Measurements from ENCODE around the gene JHY.

JHY gene

DNA sequence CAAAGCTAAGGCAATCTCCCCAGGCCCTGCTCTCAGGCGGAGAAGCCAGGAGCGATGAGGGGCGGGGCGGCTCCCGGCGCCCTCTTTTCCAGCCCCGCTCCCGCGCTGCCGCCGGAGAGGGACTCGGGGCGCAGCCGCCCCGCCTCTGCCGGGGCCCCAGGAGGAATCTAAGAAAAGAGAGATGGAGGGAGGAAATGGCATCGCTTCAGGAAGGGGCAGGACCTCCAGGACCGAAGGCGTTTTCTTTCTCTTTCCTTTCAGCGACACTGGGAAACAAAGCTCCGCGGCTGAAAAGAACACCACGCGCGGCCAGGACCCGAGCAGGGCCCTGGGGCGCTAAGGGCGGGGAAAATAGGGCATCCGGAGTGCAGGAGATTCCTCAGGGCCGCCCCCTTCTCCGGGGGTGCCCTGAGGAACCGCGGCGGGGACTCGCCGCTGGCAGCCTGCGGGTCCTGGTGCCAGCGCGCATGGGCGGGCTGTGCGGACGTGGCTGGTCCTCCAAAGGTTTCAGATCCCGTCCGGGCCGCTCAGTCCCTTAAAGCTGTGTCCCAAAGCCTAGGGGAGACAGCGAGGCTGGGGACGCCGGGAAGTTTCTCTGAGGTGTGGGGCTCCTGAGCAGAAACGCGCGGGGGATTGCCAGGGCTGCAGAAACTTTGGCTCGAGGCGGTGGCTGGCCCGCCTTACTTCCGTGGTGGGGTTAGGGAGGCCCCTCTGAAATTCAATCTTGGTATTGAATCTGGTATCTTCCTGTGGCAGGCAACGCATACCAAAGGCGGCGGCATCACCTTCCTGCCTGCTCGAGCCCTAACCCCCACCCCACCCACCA, 101.8 kb downstream of the JHY start:
- peak; percentile 14 for DNase-seq
- in situ Hi-C loops (cut with HindIII; ENCODE audit: low pct_ligation_motif_present, low pct_unique_long_range_greater_than_20kb, low sequenced_read_pairs), result no loop called here

DNA sequence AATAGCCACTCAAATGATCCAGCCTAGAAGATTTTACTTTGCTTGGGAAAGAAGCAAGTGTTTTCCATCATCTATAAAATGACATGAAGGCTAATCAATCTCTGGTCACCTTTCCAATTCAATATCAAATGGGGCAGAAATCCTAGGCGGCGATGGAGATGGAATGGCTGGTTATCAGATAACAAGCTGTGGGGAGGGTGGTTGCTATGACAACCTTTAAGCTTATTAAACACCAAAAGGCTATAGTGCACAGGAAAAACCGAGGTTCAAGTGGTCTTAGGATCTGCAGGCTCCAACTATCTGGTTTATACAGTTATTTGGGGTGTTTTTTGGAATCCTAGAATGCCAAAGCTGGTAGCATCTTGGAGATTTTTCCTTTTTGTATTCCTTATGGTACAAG, 113.0 kb downstream of the JHY start:
- no peak for DNase-seq

DNA sequence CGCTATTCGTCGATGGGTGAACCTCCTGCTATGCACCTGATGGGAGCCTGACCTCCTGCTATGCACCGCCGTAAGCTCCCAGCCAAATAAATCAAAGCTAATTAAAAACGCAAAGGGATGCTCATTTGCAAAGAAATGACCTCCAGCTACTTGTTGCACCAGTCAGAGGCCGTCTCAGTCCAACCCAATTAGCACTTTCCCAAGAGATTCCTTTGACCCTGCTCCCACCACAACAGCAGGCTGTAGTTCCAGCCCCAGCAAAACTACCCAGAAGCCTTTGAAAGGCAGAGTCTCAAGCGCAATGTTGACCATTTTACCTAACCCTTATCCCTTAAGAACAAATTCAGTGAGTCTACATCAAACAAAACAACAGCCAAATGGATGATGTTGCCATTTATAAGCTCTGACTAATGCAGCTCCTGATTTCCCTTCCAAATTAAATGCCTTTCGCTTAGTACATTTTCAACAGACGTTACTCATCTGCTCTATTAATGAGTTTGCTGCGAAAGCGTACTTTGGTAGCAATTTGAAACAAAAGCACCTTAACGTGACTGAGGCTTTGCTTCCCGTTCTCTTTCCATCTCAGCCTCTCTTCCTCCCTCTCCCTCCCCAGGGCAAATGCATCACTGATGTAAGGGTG, 116.3 kb downstream of the JHY start:
- DNase-seq, result no peak
- in situ Hi-C loops (cut with HindIII; ENCODE audit: low pct_ligation_motif_present, low pct_unique_long_range_greater_than_20kb, low sequenced_read_pairs), result no loop called here

More for the DNA sequence above, 113.0 kb downstream of the JHY start:
- in situ Hi-C loops (cut with HindIII; ENCODE audit: low pct_ligation_motif_present, low pct_unique_long_range_greater_than_20kb, low sequenced_read_pairs), result no loop called here

DNA sequence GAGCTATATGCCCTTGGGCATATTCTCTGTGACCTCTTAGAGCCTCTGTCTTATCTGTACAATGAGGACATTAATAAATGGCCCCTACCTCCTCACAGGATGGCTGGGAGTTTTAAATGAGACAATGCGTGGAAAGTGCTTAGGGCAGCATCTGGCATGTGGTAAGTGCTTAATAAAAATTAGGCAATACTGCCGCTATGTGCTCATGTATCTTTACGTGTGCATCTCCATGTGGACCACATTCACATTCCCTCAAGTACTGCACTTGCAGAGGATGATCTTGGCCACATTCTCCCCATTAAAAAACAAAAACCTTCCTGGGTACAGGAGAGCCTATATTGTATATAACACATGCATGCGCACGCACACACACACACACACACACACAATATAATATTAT, 118.2 kb downstream of the JHY start:
- DNase-seq, result no peak
- in situ Hi-C loops (cut with HindIII; ENCODE audit: low pct_ligation_motif_present, low pct_unique_long_range_greater_than_20kb, low sequenced_read_pairs), result no loop called here

DNA sequence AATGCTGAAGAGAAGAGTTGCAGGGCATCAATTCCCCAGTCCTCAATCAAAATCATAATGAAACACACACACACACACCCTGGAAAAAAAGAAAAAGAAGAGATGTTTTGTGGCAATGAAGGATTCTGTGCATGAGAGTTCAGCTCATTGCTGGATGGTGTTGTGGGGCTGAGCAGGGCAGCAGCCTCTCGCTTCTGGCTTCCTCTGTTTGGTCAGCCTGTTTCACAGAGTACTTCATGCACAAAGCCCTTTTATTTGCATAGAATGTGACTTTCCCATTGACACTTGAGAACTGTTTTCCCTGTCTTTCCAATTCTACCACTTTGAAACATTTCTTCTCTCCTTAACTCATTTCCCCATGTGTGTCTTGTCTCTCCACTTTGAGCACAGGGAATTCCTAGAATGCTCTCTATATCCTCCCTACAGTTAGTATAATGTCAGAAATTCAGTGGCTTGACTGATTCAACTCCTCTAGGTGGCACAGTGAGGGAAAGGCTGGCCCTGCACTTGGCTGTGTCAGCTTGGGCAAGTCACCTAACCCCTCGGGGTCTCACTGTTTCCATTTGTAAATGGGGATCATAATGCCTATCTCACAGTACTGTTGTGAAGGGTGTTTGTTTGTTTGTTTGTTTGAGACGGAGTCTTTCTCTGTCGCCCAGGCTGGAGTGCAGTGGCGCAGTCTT, 124.4 kb downstream of the JHY start:
- DNase-seq, result no peak
- in situ Hi-C loops (cut with HindIII; ENCODE audit: low pct_ligation_motif_present, low pct_unique_long_range_greater_than_20kb, low sequenced_read_pairs), result no loop called here
